Stimulated activated CD8-positive, alpha-beta memory T cell treated with anti-CD3 and anti-CD28 coated beads, Interleukin-12 subunit alpha, Interleukin-12 subunit beta, amount 100 ng/mL, for 24 hours (primary cell): Measurements from ENCODE around the gene ENHO.
A peak's percentile ranks its signal among the peaks of the same experiment; 100 is the strongest.
"Not testable (repeated sequence)": the region's sequence is repeated elsewhere in the genome, so short reads cannot be mapped to it uniquely, and the experiment has no call there.

ENCODE experiments used
- DNase-seq: peaks from one replicate; pipeline ENCODE4 v3.0.0-alpha.2; 2020; ENCODE audit errors: extremely low read depth

The ENHO gene

DNA sequence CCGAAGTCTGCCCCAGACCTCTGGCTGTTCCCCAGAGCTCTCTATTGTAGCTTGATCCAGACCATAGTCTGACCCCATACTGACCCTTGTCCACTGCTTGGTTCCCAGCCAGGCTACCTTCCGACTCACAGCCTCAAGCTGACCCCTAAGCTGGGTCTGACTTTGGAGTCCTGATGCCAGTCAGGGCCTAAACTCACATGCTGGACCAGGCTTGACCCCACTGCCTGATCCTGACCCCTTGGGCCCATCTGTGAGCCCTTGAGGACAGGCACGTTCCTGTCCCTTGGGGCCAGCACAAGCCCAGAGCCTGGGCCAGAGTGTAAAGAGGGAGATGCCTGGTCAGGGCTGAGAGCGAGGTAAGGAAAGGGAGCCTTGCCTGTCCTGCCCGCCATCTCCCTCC is 32.7 kb upstream of the ENHO start:
- DNase-seq, result no peak

DNA sequence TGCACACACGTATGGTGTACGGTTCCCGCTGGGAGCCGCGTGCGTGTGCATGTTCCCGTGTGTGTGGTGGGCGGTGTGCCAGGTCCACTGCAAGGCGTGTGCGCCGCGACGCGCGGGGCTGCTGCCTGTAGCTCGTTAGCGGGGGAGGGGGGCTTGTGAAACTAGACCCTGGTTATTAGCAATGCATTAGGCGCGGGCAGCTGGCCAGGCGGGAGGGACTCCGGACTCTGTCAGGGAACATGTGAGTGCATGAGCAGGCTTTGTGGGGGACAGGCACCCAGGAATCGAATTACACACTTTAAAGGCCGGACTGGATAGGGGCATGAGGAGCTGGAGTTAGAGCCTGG is 32.2 kb upstream of the ENHO start:
- no peak for DNase-seq

DNA sequence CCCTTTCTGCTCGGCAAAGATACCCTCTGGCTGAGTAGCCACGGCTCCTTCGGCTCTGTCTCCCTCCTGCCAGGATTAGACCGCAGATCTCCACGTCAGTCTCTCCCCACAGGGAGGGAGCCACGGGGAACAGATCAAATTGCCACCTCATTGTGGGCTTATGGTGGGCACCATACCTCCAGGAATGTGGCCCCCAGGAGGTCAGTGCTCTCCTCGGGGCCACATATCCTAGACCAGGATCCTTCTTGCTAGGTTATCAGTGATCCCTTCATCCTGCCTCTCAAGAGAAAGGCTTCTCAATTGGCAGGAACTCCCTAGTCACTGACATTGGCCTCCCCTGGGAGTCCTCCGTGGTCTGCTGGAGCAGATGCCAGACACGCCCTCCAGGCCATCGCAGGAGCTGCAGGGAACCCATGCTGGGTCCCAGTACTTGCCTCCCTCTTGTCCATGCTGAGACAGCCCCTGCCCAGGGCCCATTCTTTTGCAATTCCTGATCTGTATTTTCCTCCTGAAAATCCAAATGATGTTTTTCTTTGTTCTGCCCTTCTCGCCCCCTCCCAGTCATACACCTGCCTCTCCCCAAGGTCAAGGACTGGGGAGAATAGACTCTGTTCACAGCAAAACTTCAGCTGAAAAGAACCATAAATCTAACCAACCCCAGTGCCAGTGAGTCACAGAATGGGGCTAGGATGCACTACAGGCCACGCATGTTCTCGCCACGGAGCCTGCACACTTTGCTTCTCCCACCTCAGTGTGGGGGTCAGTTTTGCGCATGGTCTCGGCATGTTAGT is 31.6 kb upstream of the ENHO start:
- DNase-seq, result no peak

DNA sequence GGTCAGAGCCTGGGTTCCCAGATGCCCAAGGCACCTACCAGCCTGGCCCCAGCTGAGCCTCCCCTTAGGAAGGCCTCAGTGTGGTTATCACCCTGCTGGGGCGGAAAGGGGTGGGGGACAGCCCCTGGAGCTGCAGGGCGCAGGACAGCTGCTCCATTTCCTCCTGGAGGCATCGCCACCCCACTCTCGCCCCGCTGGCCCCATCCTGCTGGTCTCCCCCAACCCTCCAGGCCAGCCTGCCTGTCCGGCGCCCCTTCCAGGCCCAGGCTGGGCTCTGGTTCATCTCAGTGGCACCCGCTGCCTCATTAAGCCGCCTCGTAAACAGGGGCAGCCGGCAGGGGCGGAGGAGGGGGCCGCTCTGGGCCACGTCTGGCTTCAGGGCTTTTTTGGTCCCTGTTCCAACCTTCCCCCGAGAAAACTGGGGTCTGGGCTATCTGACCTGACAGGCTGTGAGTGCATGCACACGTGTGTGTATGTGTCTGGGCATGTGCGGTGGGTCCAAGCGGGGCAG is 30.8 kb upstream of the ENHO start:
- no peak for DNase-seq

DNA sequence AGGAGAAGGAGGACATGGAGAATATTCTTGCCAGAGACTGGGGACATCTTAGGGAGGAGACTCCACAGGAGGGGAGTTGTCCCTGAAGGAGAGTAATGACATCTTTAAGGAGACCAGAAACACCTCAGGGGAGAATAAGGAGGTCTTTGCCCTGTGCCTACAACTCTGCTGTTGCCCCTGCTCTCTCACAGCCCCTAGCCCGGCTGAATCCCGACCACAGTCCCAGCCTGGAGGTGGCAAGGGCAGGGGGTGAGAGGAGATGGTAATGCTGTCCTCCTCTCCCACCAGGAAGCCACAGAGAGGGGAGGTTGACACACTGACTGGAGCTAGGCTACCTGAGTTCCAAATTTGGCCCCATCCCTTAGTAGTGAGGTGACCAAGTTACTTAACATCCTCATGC is 30.2 kb upstream of the ENHO start:
- DNase-seq, result no peak

DNA sequence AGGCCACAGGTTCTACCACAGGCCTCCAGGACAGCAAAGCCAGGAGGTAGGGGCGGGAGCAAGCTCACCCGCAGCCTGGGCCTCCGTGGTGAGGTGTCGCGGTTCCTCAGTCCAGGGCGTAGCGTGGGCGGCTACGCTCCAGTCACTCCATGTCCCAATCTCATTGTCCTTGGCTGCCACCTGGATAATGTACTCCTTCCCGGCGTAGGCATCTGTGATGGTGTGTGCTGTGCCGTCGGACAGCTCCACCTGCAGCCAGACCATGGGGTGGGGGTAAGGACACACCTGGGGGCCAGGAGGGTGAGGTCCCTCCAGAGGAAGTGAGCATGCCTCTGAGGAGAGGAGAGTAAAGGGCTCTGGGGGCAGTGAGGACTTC is 29.8 kb upstream of the ENHO start:
- no peak for DNase-seq

DNA sequence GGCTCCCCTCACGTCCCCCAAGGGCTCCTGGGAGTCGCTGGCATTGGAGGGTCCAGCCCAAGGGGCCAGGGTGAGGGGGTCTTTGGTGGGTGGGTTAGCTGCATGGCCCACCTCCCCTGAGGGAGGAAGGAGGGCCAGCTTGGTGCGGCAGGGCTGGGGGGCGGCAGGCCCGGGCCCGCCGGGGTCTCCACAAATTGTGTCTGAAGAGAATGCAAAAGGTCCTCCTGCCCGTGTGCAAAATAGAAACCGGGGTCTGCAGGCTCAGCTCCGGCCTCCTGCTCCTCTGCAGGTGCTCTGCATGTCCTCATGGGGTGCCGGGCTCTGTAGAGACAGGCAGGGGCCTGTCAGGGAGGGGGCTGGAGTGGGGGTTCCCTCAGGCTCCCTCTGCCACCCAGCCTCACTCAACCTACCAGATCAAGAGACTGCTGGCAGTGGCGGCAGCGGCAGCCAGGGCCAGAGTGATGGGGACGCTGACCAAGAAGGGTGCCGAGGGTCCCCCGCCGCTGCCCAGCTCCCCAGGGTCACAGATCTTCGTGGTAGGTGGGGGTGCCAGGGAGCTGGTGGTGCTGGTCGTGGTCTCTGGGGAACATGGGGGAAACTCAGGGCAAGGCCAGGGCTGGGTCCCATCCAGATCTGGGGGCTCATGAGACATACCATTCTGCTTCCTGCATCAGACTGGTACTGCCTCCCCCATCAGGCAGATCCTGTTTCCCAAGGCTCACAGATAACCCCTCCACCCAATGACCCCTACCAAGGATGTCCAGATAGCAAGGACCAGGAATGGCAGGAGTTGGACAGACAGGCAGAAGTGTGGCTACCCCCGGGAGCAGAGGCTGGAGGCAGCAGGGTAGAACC is 29.2 kb upstream of the ENHO start:
- no peak for DNase-seq

DNA sequence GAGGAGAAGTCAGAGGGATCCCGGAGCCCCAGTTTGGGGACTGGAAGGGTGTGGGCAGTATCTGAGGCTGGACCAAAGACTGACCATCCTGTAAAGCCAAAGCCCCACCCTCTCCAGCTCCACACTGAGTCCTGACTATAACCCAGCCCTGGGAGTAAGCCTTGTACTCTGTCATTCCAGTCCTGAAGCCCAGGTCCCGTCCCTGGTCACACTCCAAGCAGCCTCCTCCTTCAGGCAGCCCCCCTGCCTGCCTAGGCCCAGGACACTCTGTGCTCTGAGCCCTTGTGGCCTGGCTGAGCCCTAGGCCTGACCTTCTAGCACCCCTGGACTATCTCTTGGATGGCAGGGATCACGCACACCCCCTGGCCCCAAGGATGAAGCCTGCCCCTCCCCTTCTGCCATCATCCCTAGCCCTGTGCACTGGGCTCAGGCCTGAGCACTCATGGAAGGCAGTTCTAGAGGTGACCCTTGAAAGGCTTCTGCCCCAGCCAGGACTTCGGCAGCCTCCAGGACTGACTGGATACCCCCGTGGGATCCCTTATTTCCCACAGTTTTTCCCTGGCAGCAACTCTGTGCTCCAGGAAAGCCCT is 28.0 kb upstream of the ENHO start:
- DNase-seq, result no peak

DNA sequence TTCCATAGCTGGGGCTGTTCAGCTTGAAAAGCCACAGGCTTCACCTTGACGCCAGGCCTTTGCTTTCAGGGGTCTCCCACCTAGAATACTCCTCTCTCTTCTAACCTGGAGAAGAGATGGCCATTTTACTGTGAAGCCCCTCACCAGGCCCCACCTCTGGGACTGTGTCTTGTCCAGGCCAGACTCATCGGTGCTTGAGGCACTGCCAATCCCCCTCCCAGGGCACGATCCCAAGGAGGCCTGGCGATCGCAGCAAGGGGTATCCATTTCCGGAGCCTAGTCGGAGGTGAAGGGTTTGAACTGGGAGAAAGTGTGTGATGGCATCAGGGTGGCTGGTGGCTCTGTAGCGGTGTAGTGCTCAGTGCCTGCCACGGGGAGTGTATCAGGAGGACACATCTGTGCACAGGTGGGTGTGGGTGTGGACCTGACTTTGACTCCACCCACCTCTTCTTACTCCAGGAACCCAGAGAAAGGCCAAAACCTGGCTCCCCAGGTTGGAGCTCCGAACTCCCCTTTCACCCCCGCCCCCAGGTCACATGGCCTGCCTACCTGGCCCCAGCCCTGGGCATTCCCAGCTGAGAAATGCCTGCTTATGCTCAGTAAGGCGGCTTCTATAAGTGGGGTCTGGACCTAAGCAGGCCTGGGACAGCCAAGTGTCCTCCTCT is 27.4 kb upstream of the ENHO start:
- no peak for DNase-seq

DNA sequence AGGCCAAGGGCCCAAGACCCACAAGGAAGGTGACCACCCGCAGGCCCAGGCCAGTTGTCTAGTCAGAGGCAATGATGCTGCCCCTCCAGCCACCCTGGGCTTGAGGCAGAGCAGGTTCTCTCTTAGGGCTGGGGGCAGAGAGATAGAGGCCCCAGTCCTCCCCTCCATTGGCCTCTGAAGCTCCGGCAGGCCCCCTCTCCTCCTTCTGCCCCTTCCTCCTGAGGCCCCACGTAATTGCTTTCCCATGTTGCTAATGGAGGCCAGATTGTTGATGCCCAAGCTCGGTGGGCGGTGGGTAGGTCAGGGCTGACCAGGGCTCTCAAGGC is 26.6 kb upstream of the ENHO start:
- no peak for DNase-seq

DNA sequence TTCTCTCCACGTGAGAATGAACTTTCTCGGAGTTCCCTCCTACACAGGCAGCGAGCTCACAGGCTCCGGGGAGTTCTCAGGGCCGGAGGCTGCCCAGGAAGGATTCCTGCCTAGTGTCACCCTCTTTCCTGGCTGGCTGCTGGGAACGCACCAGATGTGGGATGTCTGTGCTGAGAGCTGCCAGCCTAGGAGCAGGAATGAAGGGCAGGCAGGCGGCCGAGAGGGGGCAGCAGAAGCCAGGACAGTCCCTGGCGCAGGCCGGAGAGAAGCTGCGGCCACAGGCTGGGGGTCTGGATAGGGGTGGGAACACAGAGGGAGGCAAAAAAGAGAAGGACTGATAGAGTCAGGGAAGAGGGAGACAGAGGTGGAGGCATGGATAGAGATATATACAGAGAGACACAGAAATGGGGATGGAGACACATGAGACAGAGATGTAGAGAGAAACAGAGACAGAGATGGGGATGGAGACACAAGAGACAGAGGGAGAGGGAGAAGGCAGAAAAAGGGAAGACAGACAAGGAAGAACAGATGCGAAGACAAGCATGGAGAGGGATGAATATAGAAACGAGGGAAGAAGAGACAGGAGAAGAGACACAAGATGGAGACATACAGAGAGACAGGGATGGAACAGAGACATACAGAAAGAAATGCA is 25.3 kb upstream of the ENHO start:
- DNase-seq, result no peak

DNA sequence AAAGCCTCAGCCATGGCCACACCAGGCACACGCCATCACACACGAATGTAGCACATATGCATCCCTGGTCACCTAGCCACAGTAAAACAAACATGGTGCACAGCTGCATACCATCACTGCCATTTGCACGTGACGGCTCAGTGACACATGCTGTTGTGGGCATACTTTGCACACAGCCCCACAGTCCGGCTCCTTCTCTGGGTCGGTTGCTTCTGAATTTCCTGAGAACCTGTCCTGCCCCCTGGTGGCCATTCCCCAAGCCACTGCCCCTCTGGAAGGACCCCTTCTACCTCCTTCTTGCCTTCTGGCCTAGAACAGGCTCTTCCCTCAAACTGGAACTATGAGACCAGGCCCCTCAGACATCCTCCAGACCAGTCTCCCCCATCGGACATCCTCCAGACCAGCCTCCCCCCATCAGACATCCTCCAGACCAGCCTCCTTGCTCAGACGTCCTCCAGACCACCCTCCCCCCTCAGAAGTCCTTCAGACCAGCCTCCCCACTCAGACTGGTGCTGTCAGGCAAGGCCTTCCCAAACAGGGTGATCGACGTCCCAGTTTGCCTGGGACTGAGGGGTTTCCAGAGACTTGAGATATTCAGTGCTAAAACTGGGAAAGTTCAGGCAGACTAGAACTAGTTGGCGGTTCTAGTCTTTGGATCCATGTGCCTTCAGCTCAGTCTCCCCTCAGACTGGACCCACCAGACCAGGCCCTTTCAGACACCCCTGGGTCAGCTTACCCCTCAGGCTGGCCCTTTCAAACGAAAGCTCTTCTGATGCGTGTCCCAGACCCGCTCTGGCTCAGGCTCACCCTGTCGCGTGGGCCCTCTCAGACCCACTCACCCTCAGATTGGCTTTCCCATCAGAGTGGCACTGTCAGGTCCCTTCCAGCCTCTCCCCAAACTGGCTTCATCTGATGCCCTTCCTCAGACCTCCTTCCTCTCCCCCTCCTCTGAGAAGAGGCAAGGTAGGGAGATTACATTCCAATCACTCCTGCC is 24.3 kb upstream of the ENHO start:
- DNase-seq, result peak; percentile 25

DNA sequence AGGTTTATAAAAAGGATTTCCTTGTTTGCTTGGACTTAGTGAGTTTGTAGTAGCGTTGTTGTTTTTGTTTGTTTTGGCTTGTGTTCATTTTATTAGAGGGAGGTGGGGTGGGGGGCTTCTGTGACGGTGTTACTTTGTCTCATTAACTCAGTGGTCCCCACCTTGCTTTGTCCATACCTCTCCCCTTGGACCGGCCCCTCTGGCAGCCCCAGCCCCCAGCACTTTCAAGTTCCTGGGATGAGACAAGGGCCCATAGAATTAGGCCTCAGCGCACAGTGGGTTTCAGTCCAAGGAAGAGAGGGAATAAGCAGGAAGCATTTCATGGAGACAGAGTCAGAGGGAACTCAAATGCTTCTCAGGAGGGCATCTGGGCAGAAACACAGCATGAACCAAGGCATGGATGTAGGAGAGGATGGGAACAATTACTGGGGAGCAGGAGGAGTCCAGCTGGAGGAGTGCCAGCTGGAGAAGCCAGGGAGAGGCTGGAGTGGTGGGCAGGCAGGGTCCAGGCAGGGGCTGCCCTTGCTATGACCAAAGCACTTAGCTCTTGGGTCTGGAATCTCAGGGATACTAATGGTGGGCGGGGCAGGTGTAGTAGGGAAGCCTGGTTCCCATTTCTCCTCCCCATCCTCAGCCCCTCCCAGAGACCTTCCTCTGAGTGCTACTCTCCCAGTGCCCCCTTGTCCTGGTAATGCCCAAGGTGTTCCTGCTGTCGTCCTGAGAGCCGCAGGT is 23.5 kb upstream of the ENHO start:
- no peak for DNase-seq

DNA sequence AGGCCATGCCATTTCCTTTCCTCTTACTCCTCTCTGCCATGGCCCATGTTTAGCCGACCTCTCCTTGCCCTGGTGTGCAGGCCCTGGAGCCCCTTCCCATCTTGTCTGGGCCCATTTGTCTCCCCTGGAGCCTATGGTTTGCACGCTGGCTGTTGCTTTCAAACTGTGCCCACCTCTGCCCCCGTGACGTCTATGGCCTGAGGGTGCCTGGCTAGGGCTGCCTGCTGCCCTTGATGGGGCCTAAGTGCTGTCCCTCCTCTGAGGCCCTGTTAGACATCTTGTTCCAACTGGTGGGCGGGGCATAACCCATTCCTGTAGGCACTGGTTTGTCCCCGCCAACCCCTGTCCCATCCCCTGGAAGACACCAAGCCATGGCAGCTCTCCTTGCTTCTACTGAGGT is 22.7 kb upstream of the ENHO start:
- no peak for DNase-seq

DNA sequence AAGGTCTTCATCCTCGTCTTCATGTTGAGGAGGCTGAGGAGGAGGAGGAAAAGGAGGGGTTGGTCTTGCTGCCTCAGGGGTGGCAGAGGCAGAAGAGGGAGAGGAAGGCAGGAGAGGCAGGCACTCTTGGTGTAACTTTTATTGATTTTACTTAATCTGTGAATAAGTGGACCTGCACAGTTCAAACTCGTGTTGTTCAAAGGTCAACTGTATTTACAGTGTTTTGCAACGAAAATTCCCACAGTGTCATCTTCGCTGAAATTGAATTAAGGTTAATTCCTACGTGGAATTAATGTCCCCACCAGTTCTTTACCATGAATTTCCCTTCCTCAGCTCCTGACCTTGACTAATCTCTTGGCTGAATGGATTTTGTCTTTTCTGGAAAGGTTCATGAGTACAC is 21.2 kb upstream of the ENHO start:
- DNase-seq, result no peak

DNA sequence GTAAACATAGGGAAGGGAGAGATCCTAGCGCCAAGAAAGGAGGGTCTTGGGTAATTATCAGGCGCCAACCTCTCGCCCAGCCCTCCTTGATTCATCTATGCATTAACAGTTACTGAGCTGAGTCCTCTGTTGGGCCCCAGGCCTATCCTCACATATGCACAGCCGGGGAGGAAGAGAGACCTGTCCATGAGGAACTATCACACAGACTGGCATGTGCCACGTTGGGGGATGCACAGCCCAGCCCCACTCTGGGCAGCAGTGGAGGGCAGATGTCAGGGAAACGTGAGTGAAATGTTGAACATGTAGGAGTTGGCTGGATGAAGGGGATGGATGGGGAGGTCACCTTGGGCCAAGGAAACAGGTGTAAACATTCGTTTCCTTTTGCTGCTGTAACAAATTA is 18.8 kb upstream of the ENHO start:
- no peak for DNase-seq

DNA sequence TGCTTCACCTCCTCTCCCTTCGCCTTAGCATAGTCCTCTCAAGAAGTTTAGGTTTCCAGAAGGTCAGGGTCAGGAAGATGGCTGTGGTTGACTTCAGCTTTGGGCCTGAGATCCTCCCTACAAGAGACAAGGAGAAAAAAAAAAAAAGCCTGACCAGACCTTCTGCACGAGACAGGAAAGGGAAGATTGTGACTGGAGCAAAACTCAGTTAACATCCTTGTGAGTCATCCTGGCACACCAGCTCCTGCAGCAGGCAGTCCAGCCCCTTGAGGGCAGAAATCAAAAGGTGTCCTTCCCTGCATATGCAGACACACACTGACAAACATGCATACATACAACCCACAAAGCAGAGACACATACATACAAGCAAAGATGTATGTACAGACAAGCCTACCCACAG is 18.0 kb upstream of the ENHO start:
- no peak for DNase-seq

DNA sequence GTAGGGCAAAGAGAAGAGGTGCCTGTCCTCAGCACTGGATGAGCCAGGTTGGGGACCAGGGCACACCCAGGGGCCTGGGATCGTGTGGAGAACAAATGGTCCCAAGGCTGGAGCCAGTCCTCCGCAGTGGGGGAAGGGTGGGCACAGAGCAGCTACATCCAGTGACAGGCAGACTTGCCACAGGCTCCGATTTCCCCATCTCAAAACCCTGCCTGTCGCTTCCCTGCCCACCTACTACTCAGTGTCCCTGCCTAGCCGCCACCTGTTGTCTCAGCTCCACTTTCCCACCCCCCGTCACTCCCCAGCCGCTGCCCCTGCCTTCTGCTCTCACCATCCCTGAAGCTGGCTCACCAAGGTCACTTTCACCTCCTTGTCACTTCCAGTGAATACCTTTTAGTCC is 13.9 kb upstream of the ENHO start:
- DNase-seq, result no peak

DNA sequence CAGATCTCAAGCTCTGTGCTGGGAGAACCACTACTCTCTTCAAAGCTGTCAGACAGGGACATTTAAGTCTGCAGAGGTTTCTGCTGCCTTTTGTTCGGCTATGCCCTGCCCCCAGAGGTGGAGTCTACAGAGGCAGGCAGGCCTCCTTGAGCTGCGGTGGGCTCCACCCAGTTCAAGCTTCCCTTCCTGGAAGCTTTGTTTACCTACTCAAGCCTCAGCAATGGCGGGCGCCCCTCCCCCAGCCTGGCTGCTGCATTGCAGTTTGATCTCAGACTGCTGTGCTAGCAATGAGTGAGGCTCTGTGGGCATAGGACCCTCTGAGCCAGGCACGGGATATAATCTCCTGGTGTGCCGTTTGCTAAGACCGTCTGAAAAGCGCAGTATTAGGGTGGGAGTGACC is 9.3 kb upstream of the ENHO start:
- not testable (repeated sequence) for DNase-seq

DNA sequence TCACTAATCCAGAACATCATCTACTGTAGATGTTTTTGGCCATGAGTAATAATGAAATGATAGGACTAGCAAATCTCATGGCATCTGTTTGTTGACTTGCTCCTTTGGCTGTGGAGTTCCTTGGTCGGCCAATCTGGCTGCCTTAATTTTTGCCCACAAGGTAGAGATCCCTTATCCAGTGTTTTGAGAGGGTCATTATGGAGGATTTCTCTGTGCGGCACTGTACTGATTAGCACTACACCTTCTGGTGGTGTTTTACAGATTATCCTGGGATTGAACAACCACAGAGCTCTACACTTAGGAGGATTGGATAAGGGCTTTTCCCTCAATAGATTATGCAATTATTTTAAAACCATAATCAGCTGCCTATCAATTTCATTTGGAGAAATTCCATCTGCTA is 3.2 kb upstream of the ENHO start:
- DNase-seq, result no peak
